GM12878 (cell line): ENCODE results near the gene IQGAP2. TPM values are rescaled to one million over a fixed set of nuclear protein-coding genes. Genes with fewer than 3 reads are reported as not detected.

Source experiments
- ATAC-seq: fragments of 200-7000 bp; cut with Tn5 transposase; 3 replicates; pipeline ENCODE4 v1.9.1; 2020; ENCODE audit warnings: mild to moderate bottlenecking, moderate library complexity
- BruUV-seq: library from RNA; stranded (reverse); fragments of 400-500 nt; replicated peaks from 2 replicates; lab custom pipeline; 2021; lab: Mats Ljungman, UMichigan
- CTCF ChIA-PET: fragments of 300-600 bp; sonication (Branson Sonifier 250); formaldehyde crosslinking; extraction: SDS; loops from one replicate; lab custom pipeline; 2021; ENCODE audit warnings: inconsistent platforms; lab: Yijun Ruan, JAX
- POLR2A ChIA-PET: fragments of 350-600 bp; formaldehyde crosslinking; extraction: SDS; loops from one replicate; lab custom pipeline; 2021; ENCODE audit warnings: inconsistent platforms; lab: Charles Lee
- RAD21 ChIA-PET: fragments of 300-600 bp; sonication (Branson Sonifier 250); formaldehyde crosslinking; loops from one replicate; lab custom pipeline; 2023; ENCODE audit warnings: antibody characterized with exemption; ENCODE audit not compliant: unreplicated experiment; lab: Charles Lee
- SMC1A ChIA-PET: fragments of 300-600 bp; sonication (Branson Sonifier 250); formaldehyde crosslinking; loops from one replicate; lab custom pipeline; 2023; ENCODE audit not compliant: unreplicated experiment, uncharacterized antibody; lab: Charles Lee
- DNase-seq: peaks from one replicate; pipeline ENCODE4 v3.0.0-alpha.2; 2011; ENCODE audit warnings: low read depth, low spot score
- FAIRE-seq: peaks from 3 replicates; lab custom pipeline; 2011; peaks lifted over from hg19 to GRCh38; lab: Jason Lieb, UNC
- H2AFZ ChIP-seq: 2 replicates; pipeline ENCODE4 v1.6.0; 2011; ENCODE audit warnings: low read depth, low read length, control low read depth; ENCODE audit not compliant: control insufficient read depth
- H3K27ac ChIP-seq: 2 replicates; pipeline ENCODE4 v1.5.1; 2011; ENCODE audit warnings: control low read depth; ENCODE audit not compliant: control insufficient read depth, insufficient read depth
- H3K27me3 ChIP-seq, 2 experiments: replicated peaks in 1 of 2; 2 replicates each; pipeline versions ENCODE4 v1.6.0 to v1.6.1; 2011; ENCODE audit warnings: low read length in 1 of 2; ENCODE audit not compliant: control insufficient read depth in 2 of 2, insufficient read depth in 2 of 2
- H3K36me3 ChIP-seq, 2 experiments: 2 replicates each; pipeline ENCODE4 v1.5.1; 2011; ENCODE audit warnings: low read length in 1 of 2; ENCODE audit not compliant: control insufficient read depth in 2 of 2, insufficient read depth in 2 of 2
- H3K4me1 ChIP-seq: 2 replicates; pipeline ENCODE4 v1.6.1; 2011; ENCODE audit warnings: mild to moderate bottlenecking, low read length, moderate library complexity, mixed read lengths; ENCODE audit not compliant: control insufficient read depth, insufficient read depth
- H3K4me2 ChIP-seq: 2 replicates; pipeline ENCODE4 v1.6.0; 2011; ENCODE audit warnings: control low read depth; ENCODE audit not compliant: control insufficient read depth, insufficient read depth
- H3K4me3 ChIP-seq: fragments of 200-600 bp; sonication (generic); 2 replicates; pipeline ENCODE4 v1.5.1; 2016
- H3K79me2 ChIP-seq: 2 replicates; pipeline ENCODE4 v1.6.0; 2011; ENCODE audit warnings: low read length; ENCODE audit not compliant: control insufficient read depth, insufficient read depth
- H3K9ac ChIP-seq: 2 replicates; pipeline ENCODE4 v1.8.0; 2011; ENCODE audit warnings: low read length, control low read depth, mixed read lengths; ENCODE audit not compliant: control insufficient read depth, insufficient read depth
- H3K9me3 ChIP-seq: replicated peaks from 3 replicates; pipeline ENCODE4 v1.5.1; 2011; ENCODE audit warnings: mild to moderate bottlenecking, low read length; ENCODE audit not compliant: control insufficient read depth, insufficient read depth
- H4K20me1 ChIP-seq: 2 replicates; pipeline ENCODE4 v1.6.0; 2011; ENCODE audit not compliant: control insufficient read depth, insufficient read depth
- CREB1 ChIP-seq: IDR thresholded peaks from 2 replicates; pipeline ENCODE4 v1.6.1; 2012; ENCODE audit warnings: low read depth, mild to moderate bottlenecking, inconsistent platforms
- CREM ChIP-seq: IDR thresholded peaks from 2 replicates; pipeline ENCODE4 v1.6.1; 2014; ENCODE audit warnings: antibody characterized with exemption, low read depth
- HDGF ChIP-seq: fragments of 450-650 bp; IDR thresholded peaks from 2 replicates; pipeline ENCODE4 v1.6.1; 2016; ENCODE audit warnings: antibody characterized with exemption
- MTA2 ChIP-seq: fragments of 450-650 bp; IDR thresholded peaks from 2 replicates; pipeline ENCODE4 v1.6.1; 2016; ENCODE audit warnings: low read depth, mild to moderate bottlenecking, moderate library complexity
- MTA3 ChIP-seq: IDR thresholded peaks from 2 replicates; pipeline ENCODE4 v1.6.1; 2012; ENCODE audit warnings: low read length, inconsistent platforms, borderline replicate concordance
- PAX5 ChIP-seq: IDR thresholded peaks from 2 replicates; pipeline ENCODE4 v1.6.1; 2011; ENCODE audit warnings: low read depth, low read length, borderline replicate concordance
- PML ChIP-seq: IDR thresholded peaks from 2 replicates; pipeline ENCODE4 v1.6.1; 2012; ENCODE audit warnings: low read length, inconsistent platforms
- SREBF2 ChIP-seq: IDR thresholded peaks from 2 replicates; pipeline ENCODE4 v1.6.1; 2012; ENCODE audit warnings: mild to moderate bottlenecking, low read length
- WGBS: methylation state at CpG from one replicate; pipeline ENCODE4 v1.1.6; 2016; ENCODE audit warnings: low lambda C conversion rate; ENCODE audit not compliant: insufficient replicate concordance, insufficient coverage; ENCODE audit errors: missing lambda C conversion rate; 5-methylcytosine and 5-hydroxymethylcytosine counted together
- in situ Hi-C: fragments of 300-500 bp; cut with MboI; formaldehyde crosslinking; loops from 9 replicates; pipeline ENCODE4 v1.14.3; 2018; ENCODE audit warnings: mixed read lengths
- intact Hi-C: fragments of 100-400 bp; cut with micrococcal nuclease; formaldehyde crosslinking; loops from one replicate; pipeline ENCODE4 v1.14.2; 2022; ENCODE audit not compliant: unreplicated experiment
- polyA plus RNA-seq, 11 experiments: library from polyadenylated mRNA; depleted of rRNA in 4 of 11; unstranded in 6 of 11; stranded (reverse) in 5 of 11; fragments of >200 nt; fragmentation: Nextera tagmentation in 4 of 11; fragmentation: Illumina TruSeq in 1 of 11; extraction: Ambion mirVana in 4 of 11; extraction: Trizol in 1 of 11; gene quantifications; 1 replicate in 1 of 11; 2 replicates in 10 of 11; pipeline versions ENCODE4 v1.2.1 to v1.2.3, GENCODE V29; 2011 to 2016; ENCODE audit warnings: inconsistent platforms in 2 of 11, missing spikeins in 2 of 11, low read depth in 1 of 11
- total RNA-seq, 4 experiments: library from RNA; depleted of rRNA in 3 of 4; stranded (reverse); fragments of >200 nt in 3 of 4; fragmentation: Illumina TruSeq in 1 of 4; extraction: Trizol in 1 of 4; gene quantifications; 2 replicates each; pipeline versions ENCODE4 v1.2.1 to v1.2.3, GENCODE V29; 2013 to 2021
- TF ChIP-seq, protein P1 (sequence below): fragments of 450-650 bp; formaldehyde crosslinking; IDR thresholded peaks from 2 replicates; pipeline ENCODE4 v1.4.0; 2020; ENCODE audit warnings: mild to moderate bottlenecking, moderate library complexity
- TF ChIP-seq, protein P2 (sequence below): fragments of 450-650 bp; IDR thresholded peaks from 2 replicates; pipeline ENCODE4 v1.6.1; 2017; ENCODE audit warnings: borderline replicate concordance
- TF ChIP-seq, protein P3 (sequence below): IDR thresholded peaks from 2 replicates; pipeline ENCODE4 v1.6.1; 2012; ENCODE audit warnings: improper control_type of control experiment, low read depth, low read length; ENCODE audit not compliant: insufficient replicate concordance

Gene IQGAP2
- total and polyA plus RNA-seq, 10 of the 15 experiments (the other 5 are each of a cell fraction or from before 2014, with no cell fraction given), result 14.5 to 41.4 (median 21.8) TPM

DNA sequence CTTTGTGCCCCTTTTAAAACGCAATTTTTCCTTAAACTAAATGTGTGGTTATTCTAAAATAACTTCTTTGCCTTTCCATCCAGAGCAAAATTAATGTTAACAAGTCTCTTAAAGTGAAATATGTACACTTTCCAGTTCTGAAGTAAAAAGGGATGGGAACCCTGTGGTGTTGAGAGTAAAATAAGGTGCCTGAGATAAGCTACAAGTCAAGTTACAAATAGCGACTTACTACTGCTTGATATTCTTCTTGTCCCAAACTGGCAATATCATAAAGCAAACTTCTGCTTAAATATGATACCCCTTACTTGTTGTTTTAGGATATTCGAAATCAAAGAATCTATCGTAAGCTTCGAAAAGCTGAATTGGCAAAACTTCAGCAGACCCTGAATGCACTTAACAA lies 294.6 kb downstream of the IQGAP2 start:
- intact Hi-C loops (no loop called here), in situ Hi-C loops (no loop called here)
- no peak overlapping the region for H3K9ac ChIP-seq
- DNase-seq (no peak), ATAC-seq (no peak), FAIRE-seq (no peak)
- H3K36me3 ChIP-seq, result peaks cover 0 to 5% of the 10 kb centered on the region in 2 experiments; a peak in 2 of 4 replicates
- H3K79me2 ChIP-seq, result no peaks in the 10 kb centered on the region
- 88% methylated on average over 5 of the region's 5 CpGs for WGBS
- no peak overlapping the region for H2AFZ ChIP-seq
- no peak overlapping the region for H3K4me2 ChIP-seq
- H3K27ac ChIP-seq, result no peak overlapping the region
- H3K9me3 ChIP-seq, result no peaks in the 10 kb centered on the region; the same call in 2 of the 3 replicates
- H3K4me1 ChIP-seq, result no peaks in the 10 kb centered on the region
- H3K27me3 ChIP-seq, result no peaks in the 10 kb centered on the region
- ChIA-PET CTCF (interaction anchor here (0.8 kb wide), 1 partner anchor 77 kb away, joined by 4 read pairs; no protein-coding TSS in a partner anchor), SMC1A (interaction anchor here (0.8 kb wide), 1 partner anchor 116 kb away, joined by 3 read pairs; no protein-coding TSS in a partner anchor), POLR2A (interaction anchor here (0.6 kb wide), 1 partner anchor 25 kb away, joined by 4 read pairs; no protein-coding TSS in a partner anchor), RAD21 (no interaction called here)
- BruUV-seq, result no TSS peak
- no peaks in the 10 kb centered on the region for H4K20me1 ChIP-seq
- 0 out of 2 replicates have a peak overlapping the region, but pooled peaks have one; percentile 2 for H3K4me3 ChIP-seq
- TF ChIP-seq HDGF (no peak), PAX5 (no peak), MTA2 (no peak), CREM (no peak), MTA3 (no peak), PML (no peak), SREBF2 (no peak), CREB1 (no peak)
- TF ChIP-seq, protein P1, sequence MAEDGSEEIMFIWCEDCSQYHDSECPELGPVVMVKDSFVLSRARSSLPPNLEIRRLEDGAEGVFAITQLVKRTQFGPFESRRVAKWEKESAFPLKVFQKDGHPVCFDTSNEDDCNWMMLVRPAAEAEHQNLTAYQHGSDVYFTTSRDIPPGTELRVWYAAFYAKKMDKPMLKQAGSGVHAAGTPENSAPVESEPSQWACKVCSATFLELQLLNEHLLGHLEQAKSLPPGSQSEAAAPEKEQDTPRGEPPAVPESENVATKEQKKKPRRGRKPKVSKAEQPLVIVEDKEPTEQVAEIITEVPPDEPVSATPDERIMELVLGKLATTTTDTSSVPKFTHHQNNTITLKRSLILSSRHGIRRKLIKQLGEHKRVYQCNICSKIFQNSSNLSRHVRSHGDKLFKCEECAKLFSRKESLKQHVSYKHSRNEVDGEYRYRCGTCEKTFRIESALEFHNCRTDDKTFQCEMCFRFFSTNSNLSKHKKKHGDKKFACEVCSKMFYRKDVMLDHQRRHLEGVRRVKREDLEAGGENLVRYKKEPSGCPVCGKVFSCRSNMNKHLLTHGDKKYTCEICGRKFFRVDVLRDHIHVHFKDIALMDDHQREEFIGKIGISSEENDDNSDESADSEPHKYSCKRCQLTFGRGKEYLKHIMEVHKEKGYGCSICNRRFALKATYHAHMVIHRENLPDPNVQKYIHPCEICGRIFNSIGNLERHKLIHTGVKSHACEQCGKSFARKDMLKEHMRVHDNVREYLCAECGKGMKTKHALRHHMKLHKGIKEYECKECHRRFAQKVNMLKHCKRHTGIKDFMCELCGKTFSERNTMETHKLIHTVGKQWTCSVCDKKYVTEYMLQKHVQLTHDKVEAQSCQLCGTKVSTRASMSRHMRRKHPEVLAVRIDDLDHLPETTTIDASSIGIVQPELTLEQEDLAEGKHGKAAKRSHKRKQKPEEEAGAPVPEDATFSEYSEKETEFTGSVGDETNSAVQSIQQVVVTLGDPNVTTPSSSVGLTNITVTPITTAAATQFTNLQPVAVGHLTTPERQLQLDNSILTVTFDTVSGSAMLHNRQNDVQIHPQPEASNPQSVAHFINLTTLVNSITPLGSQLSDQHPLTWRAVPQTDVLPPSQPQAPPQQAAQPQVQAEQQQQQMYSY (CRISPR knock-in tag), result no peak
- TF ChIP-seq, protein P2, sequence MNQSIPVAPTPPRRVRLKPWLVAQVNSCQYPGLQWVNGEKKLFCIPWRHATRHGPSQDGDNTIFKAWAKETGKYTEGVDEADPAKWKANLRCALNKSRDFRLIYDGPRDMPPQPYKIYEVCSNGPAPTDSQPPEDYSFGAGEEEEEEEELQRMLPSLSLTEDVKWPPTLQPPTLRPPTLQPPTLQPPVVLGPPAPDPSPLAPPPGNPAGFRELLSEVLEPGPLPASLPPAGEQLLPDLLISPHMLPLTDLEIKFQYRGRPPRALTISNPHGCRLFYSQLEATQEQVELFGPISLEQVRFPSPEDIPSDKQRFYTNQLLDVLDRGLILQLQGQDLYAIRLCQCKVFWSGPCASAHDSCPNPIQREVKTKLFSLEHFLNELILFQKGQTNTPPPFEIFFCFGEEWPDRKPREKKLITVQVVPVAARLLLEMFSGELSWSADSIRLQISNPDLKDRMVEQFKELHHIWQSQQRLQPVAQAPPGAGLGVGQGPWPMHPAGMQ, result no peak
- TF ChIP-seq, protein P3, sequence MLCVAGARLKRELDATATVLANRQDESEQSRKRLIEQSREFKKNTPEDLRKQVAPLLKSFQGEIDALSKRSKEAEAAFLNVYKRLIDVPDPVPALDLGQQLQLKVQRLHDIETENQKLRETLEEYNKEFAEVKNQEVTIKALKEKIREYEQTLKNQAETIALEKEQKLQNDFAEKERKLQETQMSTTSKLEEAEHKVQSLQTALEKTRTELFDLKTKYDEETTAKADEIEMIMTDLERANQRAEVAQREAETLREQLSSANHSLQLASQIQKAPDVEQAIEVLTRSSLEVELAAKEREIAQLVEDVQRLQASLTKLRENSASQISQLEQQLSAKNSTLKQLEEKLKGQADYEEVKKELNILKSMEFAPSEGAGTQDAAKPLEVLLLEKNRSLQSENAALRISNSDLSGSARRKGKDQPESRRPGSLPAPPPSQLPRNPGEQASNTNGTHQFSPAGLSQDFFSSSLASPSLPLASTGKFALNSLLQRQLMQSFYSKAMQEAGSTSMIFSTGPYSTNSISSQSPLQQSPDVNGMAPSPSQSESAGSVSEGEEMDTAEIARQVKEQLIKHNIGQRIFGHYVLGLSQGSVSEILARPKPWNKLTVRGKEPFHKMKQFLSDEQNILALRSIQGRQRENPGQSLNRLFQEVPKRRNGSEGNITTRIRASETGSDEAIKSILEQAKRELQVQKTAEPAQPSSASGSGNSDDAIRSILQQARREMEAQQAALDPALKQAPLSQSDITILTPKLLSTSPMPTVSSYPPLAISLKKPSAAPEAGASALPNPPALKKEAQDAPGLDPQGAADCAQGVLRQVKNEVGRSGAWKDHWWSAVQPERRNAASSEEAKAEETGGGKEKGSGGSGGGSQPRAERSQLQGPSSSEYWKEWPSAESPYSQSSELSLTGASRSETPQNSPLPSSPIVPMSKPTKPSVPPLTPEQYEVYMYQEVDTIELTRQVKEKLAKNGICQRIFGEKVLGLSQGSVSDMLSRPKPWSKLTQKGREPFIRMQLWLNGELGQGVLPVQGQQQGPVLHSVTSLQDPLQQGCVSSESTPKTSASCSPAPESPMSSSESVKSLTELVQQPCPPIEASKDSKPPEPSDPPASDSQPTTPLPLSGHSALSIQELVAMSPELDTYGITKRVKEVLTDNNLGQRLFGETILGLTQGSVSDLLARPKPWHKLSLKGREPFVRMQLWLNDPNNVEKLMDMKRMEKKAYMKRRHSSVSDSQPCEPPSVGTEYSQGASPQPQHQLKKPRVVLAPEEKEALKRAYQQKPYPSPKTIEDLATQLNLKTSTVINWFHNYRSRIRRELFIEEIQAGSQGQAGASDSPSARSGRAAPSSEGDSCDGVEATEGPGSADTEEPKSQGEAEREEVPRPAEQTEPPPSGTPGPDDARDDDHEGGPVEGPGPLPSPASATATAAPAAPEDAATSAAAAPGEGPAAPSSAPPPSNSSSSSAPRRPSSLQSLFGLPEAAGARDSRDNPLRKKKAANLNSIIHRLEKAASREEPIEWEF, result no peak
